ENCODE measurements around the gene SOCS3.

SOCS3 gene

GRCh38 chr17:78307887-78308638 is 51.8 kb downstream of the SOCS3 start:
- DNase-seq (ENCODE audit: low spot score), result no peak

GRCh38 chr17:78306913-78307312 is 53.0 kb downstream of the SOCS3 start:
- DNase-seq (ENCODE audit: low spot score), result peak; percentile 31
